ENCODE data around the gene ZC3H12A. TPM values are rescaled to one million over a fixed set of nuclear protein-coding genes. Genes with fewer than 3 reads are reported as not detected.

Gene ZC3H12A
- total RNA-seq, 1 experiment from 2014 or later = 51.4 TPM

DNA sequence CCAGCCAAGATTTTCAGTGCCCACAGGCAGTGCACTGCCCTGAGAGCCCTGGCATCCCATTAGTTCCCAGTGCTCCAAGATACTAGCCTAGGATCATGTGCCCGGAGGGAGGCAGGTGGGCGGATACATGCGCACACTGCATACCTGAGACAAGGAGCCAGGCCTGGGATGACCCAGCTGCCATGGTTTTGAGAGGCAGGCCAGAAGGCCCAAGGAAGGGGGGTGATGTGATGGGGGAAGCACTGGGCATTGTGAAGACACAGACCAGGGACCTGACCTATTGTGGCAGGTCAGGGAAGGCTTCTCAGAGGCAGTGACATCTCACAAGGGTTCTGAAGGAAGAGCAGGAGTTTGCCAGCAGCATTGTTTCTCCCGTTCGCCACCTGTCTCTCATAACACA, 3.6 kb downstream of the ZC3H12A start:
- BruUV-seq (replicated peaks) = no TSS peak
- Mint-ChIP-seq H3K36me3 (ENCODE audit: insufficient read depth, unreplicated experiment) (peaks cover 79% of the 10 kb centered on the region), H3K27me3 (ENCODE audit: insufficient read depth, unreplicated experiment) (no peaks in the 10 kb centered on the region), H3K4me3 (ENCODE audit: unreplicated experiment) (peak overlapping the region; percentile 89), H3K27ac (ENCODE audit: low read depth, unreplicated experiment) (peak overlapping the region; percentile 93), H3K4me1 (ENCODE audit: insufficient read depth, unreplicated experiment) (peaks cover 42% of the 10 kb centered on the region), H3K9me3 (ENCODE audit: unreplicated experiment) (no peaks in the 10 kb centered on the region)
- intact Hi-C loops (cut with micrococcal nuclease) = loop anchor here (5.0 to 10.0 kb wide), 4 partner anchors 57 to 327 kb away; partner anchors contain the start of genes C1orf122, CDCA8, GNL2 and YRDC
- TF ChIP-seq CTCF (IDR thresholded peaks at IDR 0.05; ENCODE audit: unreplicated experiment) = no peak
- CTCF ChIA-PET = interaction anchor here (1.1 to 10.4 kb wide), 10 partner anchors 10 to 759 kb away, joined by 3 to 144 read pairs (median 6); partner anchors contain the start of gene MEAF6
- DNase-seq (ENCODE audit: unreplicated experiment) = peak; percentile 60
- POLR2A ChIA-PET = interaction anchor here (0.6 to 10.2 kb wide), 12 partner anchors 8 to 1091 kb away, joined by 3 to 159 read pairs (median 11); partner anchors contain the start of genes C1orf122, MEAF6, MRPS15 and SNIP1

DNA sequence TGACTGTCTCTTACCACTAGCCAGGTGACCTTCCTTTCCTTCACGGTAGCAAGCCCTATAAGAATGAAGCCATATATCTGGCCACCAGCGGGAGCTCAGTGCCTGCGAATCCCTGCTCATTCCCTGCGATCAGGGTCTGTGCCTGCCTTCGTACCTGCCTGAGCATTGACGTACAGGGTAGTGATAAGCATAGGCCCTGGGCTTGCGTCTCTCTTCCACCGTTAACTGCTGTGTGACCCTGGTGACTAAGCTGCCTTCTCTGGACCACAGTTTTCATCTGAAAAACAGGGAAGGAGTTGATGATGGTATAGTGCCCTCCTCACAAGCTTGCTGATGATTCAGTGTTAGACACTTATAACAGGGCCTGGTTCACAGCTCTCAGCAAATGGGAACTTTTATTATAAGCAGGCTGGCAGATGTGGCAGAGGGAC, 4.1 kb downstream of the ZC3H12A start:
- peaks cover 37% of the 10 kb centered on the region for H3K4me1 Mint-ChIP-seq (ENCODE audit: insufficient read depth, unreplicated experiment)
- intact Hi-C loops (cut with micrococcal nuclease) = loop anchor here (5.0 to 10.0 kb wide), 4 partner anchors 56 to 326 kb away; partner anchors contain the start of genes C1orf122, CDCA8, GNL2 and YRDC
- no peak for TF ChIP-seq CTCF (IDR thresholded peaks at IDR 0.05; ENCODE audit: unreplicated experiment)
- CTCF ChIA-PET = interaction anchor here (0.5 to 10.4 kb wide), 17 partner anchors 10 to 1757 kb away, joined by 3 to 144 read pairs (median 4); partner anchors contain the start of gene MEAF6
- H3K4me3 Mint-ChIP-seq (ENCODE audit: unreplicated experiment) = peak overlapping the region; percentile 89
- H3K27ac Mint-ChIP-seq (ENCODE audit: low read depth, unreplicated experiment) = peak overlapping the region; percentile 93
- peaks cover 85% of the 10 kb centered on the region for H3K36me3 Mint-ChIP-seq (ENCODE audit: insufficient read depth, unreplicated experiment)
- no TSS peak for BruUV-seq (replicated peaks)
- peak; percentile 66 for DNase-seq (ENCODE audit: unreplicated experiment)
- H3K9me3 Mint-ChIP-seq (ENCODE audit: unreplicated experiment) = no peaks in the 10 kb centered on the region
- H3K27me3 Mint-ChIP-seq (ENCODE audit: insufficient read depth, unreplicated experiment) = no peaks in the 10 kb centered on the region
- POLR2A ChIA-PET = interaction anchor here (0.6 to 10.2 kb wide), 16 partner anchors 7 to 1069 kb away, joined by 3 to 159 read pairs (median 8); partner anchors contain the start of genes C1orf122, MEAF6, MRPS15 and MTF1

DNA sequence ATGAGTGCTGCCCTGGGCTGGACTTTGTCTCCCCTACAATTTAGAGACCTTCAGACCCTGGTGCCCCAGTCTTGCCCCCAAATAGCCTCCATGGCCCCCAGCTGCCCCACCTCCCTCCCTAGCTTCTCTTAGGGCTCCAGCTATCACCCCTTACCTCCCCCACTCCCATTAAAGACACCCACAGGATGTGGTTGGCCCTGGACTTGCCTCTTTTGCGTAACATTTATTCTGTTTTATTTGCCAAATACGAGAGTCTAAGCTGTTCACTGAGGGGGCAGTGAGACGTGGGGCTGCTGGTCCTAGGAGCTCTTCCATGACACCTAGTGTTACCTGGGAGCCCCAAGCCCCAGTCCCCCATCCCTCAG, 4.5 kb downstream of the ZC3H12A start:
- peak; percentile 78 for DNase-seq (ENCODE audit: unreplicated experiment)
- Mint-ChIP-seq H3K27ac (ENCODE audit: low read depth, unreplicated experiment) (peak overlapping the region; percentile 93), H3K27me3 (ENCODE audit: insufficient read depth, unreplicated experiment) (no peaks in the 10 kb centered on the region), H3K4me1 (ENCODE audit: insufficient read depth, unreplicated experiment) (peaks cover 32% of the 10 kb centered on the region), H3K9me3 (ENCODE audit: unreplicated experiment) (no peaks in the 10 kb centered on the region), H3K36me3 (ENCODE audit: insufficient read depth, unreplicated experiment) (peaks cover 89% of the 10 kb centered on the region), H3K4me3 (ENCODE audit: unreplicated experiment) (peak overlapping the region; percentile 89)
- no TSS peak for BruUV-seq (replicated peaks)
- intact Hi-C loops (cut with micrococcal nuclease) = loop anchor here (5.0 to 10.0 kb wide), 4 partner anchors 56 to 326 kb away; partner anchors contain the start of genes C1orf122, CDCA8, GNL2 and YRDC
- no peak for TF ChIP-seq CTCF (IDR thresholded peaks at IDR 0.05; ENCODE audit: unreplicated experiment)
- CTCF ChIA-PET = interaction anchor here (0.5 to 10.4 kb wide), 16 partner anchors 9 to 1757 kb away, joined by 3 to 144 read pairs (median 4); partner anchors contain the start of gene MEAF6
- POLR2A ChIA-PET = interaction anchor here (0.8 to 10.2 kb wide), 19 partner anchors 7 to 1015 kb away, joined by 3 to 159 read pairs (median 6); partner anchors contain the start of genes C1orf122, CDCA8, MEAF6 and MRPS15
